ENCODE results near the gene MRPS30.
"Not testable (repeated sequence)": the region's sequence is repeated elsewhere in the genome, so short reads cannot be mapped to it uniquely, and the experiment has no call there.

The MRPS30 gene

DNA sequence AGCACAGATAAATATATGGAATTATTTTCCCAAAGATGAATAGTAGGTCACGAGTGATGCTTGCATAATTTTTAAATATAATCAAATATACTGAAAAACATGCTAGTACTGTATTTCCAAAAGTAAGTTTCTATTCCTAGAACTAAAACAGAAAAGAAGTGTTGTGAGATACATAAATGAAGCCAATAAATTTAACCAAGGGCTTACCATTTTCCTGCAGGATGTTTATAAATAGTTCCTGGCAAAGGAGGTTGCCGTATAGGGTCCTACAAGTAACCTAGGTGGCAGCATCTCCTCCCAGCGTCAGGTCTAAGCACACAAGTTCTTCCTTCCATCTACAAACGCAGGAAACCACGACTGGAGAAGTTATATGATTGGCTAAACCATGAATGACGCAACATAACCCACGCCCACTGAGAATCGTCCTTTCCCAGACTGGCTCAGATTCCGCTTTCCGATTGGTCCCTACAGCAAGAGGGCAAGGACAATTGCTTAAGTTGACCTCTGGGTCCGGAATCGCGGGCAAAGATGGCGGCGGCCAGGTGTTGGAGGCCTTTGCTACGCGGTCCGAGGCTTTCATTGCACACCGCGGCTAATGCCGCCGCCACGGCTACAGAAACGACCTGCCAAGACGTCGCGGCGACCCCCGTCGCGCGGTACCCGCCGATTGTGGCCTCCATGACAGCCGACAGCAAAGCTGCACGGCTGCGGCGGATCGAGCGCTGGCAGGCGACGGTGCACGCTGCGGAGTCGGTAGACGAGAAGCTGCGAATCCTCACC lies at the start of gene MRPS30:
Gene MRPS30 (plus strand): TSS at position 513 of the 780 bp plus-strand sequence. CDS start 16 bp downstream, at position 529.
- Histone ChIP-seq H3K27ac (ENCODE audit: low read length) (peak within 1 kb of the TSS; percentile 81), H3K4me1 (ENCODE audit: control insufficient read depth in 1 of 2, insufficient read depth in 2 of 2, low read length in 2 of 2) (peaks cover 0 to 26% of the 10 kb centered on the region in 2 donors), H3K27me3 (ENCODE audit: low read depth, low read length) (no peaks in the 10 kb centered on the region), H3K4me3 (ENCODE audit: low read depth in 1 of 2, low read length in 2 of 2) (peak within 1 kb of the TSS; percentile 94 to 98), H3K36me3 (ENCODE audit: control insufficient read depth in 1 of 2, insufficient read depth in 2 of 2, low read length in 2 of 2) (peaks cover 15 to 16% of the 10 kb centered on the region in 2 donors), H3K9me3 (ENCODE audit: control insufficient read depth in 1 of 2, low read length in 2 of 2) (no peaks in the 10 kb centered on the region)

GRCh38 chr5:44769200-44769876 lies 39.4 kb upstream of the MRPS30 start:
- Histone ChIP-seq H3K4me1 (ENCODE audit: control insufficient read depth in 1 of 2, insufficient read depth in 2 of 2, low read length in 2 of 2) (no peaks in the 10 kb centered on the region), H3K27me3 (ENCODE audit: low read depth, low read length) (no peaks in the 10 kb centered on the region), H3K36me3 (ENCODE audit: control insufficient read depth in 1 of 2, insufficient read depth in 2 of 2, low read length in 2 of 2) (no peaks in the 10 kb centered on the region), H3K27ac (ENCODE audit: low read length) (no peak overlapping the region), H3K4me3 (ENCODE audit: low read depth in 1 of 2, low read length in 2 of 2) (no peak overlapping the region), H3K9me3 (ENCODE audit: control insufficient read depth in 1 of 2, low read length in 2 of 2) (no peaks in the 10 kb centered on the region)

DNA sequence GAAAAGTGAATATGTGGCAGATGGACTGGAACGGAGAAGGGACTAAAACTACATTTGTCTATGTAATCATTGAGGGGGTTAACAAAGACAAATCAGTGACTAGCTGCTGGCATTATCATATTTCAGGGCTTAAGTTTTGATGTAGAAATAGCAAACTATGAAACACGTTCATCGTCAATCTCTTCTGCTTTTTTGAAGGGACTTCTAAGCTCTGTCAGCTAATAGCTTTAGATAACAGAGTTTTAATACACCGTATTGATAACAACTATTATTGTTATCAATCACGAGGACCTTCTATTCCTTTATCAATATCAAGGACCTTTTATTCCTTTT lies 38.9 kb upstream of the MRPS30 start:
- Histone ChIP-seq H3K4me1 (ENCODE audit: control insufficient read depth in 1 of 2, insufficient read depth in 2 of 2, low read length in 2 of 2) (no peaks in the 10 kb centered on the region), H3K27me3 (ENCODE audit: low read depth, low read length) (no peaks in the 10 kb centered on the region), H3K36me3 (ENCODE audit: control insufficient read depth in 1 of 2, insufficient read depth in 2 of 2, low read length in 2 of 2) (no peaks in the 10 kb centered on the region), H3K9me3 (ENCODE audit: control insufficient read depth in 1 of 2, low read length in 2 of 2) (no peaks in the 10 kb centered on the region), H3K4me3 (ENCODE audit: low read depth in 1 of 2, low read length in 2 of 2) (no peak overlapping the region), H3K27ac (ENCODE audit: low read length) (no peak overlapping the region)

DNA sequence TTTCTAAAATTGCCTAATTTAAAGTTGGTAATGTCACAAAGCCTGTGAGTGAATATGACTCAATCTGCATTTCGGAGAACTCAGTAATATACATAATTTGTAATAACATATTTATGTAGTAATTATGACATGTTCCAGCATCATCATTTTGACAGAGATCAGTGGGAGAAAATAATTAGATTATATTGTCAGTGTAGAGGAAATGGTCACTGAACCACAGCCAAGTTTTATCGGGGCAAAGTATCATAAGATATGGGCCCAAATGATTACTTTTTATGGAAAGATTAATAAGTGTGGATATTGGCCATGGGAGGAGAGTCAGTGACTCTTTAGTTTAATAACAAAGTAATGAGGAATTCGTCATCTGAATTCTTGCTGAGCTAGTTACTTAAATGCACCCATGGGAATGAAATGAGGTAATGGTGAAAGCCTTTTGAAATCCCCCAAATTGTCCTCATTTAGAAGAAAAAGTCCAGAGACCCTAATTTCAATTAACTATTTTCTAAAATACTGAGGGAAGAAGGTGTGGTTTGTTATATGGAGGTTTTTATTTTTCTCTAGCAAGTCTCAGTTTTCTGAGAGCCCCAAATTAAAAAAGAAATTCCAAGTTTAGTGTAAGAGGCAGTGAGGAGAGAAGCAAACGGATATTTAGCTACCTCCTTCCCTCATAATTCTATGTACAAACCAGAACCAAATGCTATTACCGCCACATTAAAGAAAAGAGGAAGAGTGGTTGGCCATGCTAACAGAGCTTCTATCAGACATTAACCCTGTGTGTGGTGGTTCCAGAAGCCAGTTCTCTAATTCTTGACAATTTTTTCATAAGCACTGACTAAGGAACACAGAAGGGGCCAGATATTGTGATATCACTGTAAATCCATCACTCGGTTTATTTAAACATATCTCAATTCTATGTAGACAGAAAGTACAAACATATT lies 37.7 kb upstream of the MRPS30 start:
- Histone ChIP-seq H3K4me1 (ENCODE audit: control insufficient read depth in 1 of 2, insufficient read depth in 2 of 2, low read length in 2 of 2) (no peaks in the 10 kb centered on the region), H3K9me3 (ENCODE audit: control insufficient read depth in 1 of 2, low read length in 2 of 2) (no peaks in the 10 kb centered on the region), H3K36me3 (ENCODE audit: control insufficient read depth in 1 of 2, insufficient read depth in 2 of 2, low read length in 2 of 2) (no peaks in the 10 kb centered on the region), H3K27me3 (ENCODE audit: low read depth, low read length) (no peaks in the 10 kb centered on the region), H3K4me3 (ENCODE audit: low read depth in 1 of 2, low read length in 2 of 2) (no peak overlapping the region), H3K27ac (ENCODE audit: low read length) (no peak overlapping the region)

GRCh38 chr5:44772397-44772796 lies 36.4 kb upstream of the MRPS30 start:
- not testable (repeated sequence) for H3K9me3 ChIP-seq (ENCODE audit: control insufficient read depth in 1 of 2, low read length in 2 of 2); H3K4me3 ChIP-seq (ENCODE audit: low read depth in 1 of 2, low read length in 2 of 2); H3K27ac ChIP-seq (ENCODE audit: low read length); H3K27me3 ChIP-seq (ENCODE audit: low read depth, low read length); H3K4me1 ChIP-seq (ENCODE audit: control insufficient read depth in 1 of 2, insufficient read depth in 2 of 2, low read length in 2 of 2); H3K36me3 ChIP-seq (ENCODE audit: control insufficient read depth in 1 of 2, insufficient read depth in 2 of 2, low read length in 2 of 2)

GRCh38 chr5:44774279-44774880 lies 34.4 kb upstream of the MRPS30 start:
- Histone ChIP-seq H3K27me3 (ENCODE audit: low read depth, low read length) (no peaks in the 10 kb centered on the region), H3K4me3 (ENCODE audit: low read depth in 1 of 2, low read length in 2 of 2) (no peak overlapping the region), H3K4me1 (ENCODE audit: control insufficient read depth in 1 of 2, insufficient read depth in 2 of 2, low read length in 2 of 2) (no peaks in the 10 kb centered on the region), H3K27ac (ENCODE audit: low read length) (no peak overlapping the region), H3K9me3 (ENCODE audit: control insufficient read depth in 1 of 2, low read length in 2 of 2) (no peaks in the 10 kb centered on the region), H3K36me3 (ENCODE audit: control insufficient read depth in 1 of 2, insufficient read depth in 2 of 2, low read length in 2 of 2) (no peaks in the 10 kb centered on the region)

GRCh38 chr5:44779167-44779566 lies 29.6 kb upstream of the MRPS30 start:
- Histone ChIP-seq H3K4me1 (ENCODE audit: control insufficient read depth in 1 of 2, insufficient read depth in 2 of 2, low read length in 2 of 2) (no peaks in the 10 kb centered on the region), H3K4me3 (ENCODE audit: low read depth in 1 of 2, low read length in 2 of 2) (no peak overlapping the region), H3K27me3 (ENCODE audit: low read depth, low read length) (no peaks in the 10 kb centered on the region), H3K9me3 (ENCODE audit: control insufficient read depth in 1 of 2, low read length in 2 of 2) (peaks cover 0 to 2% of the 10 kb centered on the region in 2 donors), H3K36me3 (ENCODE audit: control insufficient read depth in 1 of 2, insufficient read depth in 2 of 2, low read length in 2 of 2) (no peaks in the 10 kb centered on the region), H3K27ac (ENCODE audit: low read length) (no peak overlapping the region)

DNA sequence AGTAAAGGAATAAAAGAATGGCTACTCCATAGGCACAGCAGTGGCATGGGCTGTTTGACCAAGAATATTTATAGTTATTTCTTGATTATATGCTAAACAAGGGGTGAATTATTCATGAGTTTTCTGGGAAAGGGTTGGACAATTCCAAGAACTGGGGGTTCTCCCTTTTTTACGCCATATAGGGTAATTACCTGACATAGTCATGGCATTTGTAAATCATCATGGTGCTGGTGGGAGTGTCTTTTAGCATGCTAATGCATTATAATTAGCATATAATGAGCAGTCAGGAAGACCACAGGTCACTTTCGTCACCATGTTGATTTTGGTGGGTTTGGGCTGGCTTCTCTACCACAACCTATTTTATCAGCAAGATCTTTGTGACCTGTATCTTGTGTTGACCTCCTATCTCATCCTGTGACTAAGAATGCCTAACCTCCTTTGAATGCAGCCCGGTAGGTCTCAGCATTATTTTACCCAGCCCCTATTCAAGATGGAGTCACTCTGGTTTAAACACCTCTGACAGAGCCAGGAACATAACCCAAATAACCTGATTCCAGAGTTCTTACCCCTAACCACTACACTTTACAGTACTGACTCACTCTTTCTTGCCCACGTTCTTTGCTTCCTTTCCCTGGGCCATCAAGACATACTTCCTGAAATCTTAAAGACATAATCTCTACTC lies 25.0 kb upstream of the MRPS30 start:
- Histone ChIP-seq H3K36me3 (ENCODE audit: control insufficient read depth in 1 of 2, insufficient read depth in 2 of 2, low read length in 2 of 2) (no peaks in the 10 kb centered on the region), H3K4me1 (ENCODE audit: control insufficient read depth in 1 of 2, insufficient read depth in 2 of 2, low read length in 2 of 2) (no peaks in the 10 kb centered on the region), H3K27me3 (ENCODE audit: low read depth, low read length) (no peaks in the 10 kb centered on the region), H3K9me3 (ENCODE audit: control insufficient read depth in 1 of 2, low read length in 2 of 2) (peaks cover 0 to 2% of the 10 kb centered on the region in 2 donors), H3K4me3 (ENCODE audit: low read depth in 1 of 2, low read length in 2 of 2) (no peak overlapping the region), H3K27ac (ENCODE audit: low read length) (no peak overlapping the region)

- H3K27ac ChIP-seq (ENCODE audit: low read length) = no peak overlapping the region
- no peaks in the 10 kb centered on the region for H3K4me1 ChIP-seq (ENCODE audit: control insufficient read depth in 1 of 2, insufficient read depth in 2 of 2, low read length in 2 of 2)
- H3K9me3 ChIP-seq (ENCODE audit: control insufficient read depth in 1 of 2, low read length in 2 of 2) = peaks cover 0 to 2% of the 10 kb centered on the region in 2 donors
- H3K36me3 ChIP-seq (ENCODE audit: control insufficient read depth in 1 of 2, insufficient read depth in 2 of 2, low read length in 2 of 2) = no peaks in the 10 kb centered on the region
- no peaks in the 10 kb centered on the region for H3K27me3 ChIP-seq (ENCODE audit: low read depth, low read length)
- no peak overlapping the region for H3K4me3 ChIP-seq (ENCODE audit: low read depth in 1 of 2, low read length in 2 of 2)
Measured at GRCh38 chr5:44787731-44788130, 21.0 kb upstream of the MRPS30 start.

DNA sequence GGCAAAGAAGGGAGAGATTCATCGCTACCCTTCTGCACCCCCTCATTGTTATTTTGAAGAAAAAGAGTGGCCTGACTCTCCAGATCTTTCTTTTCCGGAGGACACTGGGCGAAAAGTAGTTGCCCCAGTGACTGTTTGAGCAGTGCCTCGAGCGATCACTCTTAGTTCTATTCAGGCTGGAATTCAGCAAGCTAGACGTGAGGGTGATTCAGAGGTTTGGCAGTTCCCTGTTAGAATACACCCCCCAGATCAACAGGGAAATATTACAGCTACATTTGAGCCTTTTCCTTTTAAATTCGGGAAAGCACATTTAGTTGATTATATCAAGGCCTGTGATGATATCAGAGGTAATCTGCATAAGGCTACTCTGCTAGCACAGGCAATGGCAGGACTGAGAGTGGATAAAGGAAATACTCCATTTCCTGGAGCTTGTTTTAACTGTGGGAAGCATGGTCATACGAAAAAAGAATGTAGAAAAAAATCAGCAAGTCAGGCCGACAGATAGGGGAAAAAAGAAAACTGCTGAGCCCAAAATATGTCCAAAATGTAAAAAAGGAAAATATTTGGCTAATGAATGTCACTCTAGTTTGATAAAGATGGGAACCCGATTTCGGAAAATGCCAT lies 19.3 kb upstream of the MRPS30 start:
- H3K27me3 ChIP-seq (ENCODE audit: low read depth, low read length); H3K27ac ChIP-seq (ENCODE audit: low read length); H3K4me1 ChIP-seq (ENCODE audit: control insufficient read depth in 1 of 2, insufficient read depth in 2 of 2, low read length in 2 of 2); H3K4me3 ChIP-seq (ENCODE audit: low read depth in 1 of 2, low read length in 2 of 2); H3K36me3 ChIP-seq (ENCODE audit: control insufficient read depth in 1 of 2, insufficient read depth in 2 of 2, low read length in 2 of 2): not testable (repeated sequence)
- H3K9me3 ChIP-seq (ENCODE audit: control insufficient read depth in 1 of 2, low read length in 2 of 2) = peaks cover 0 to 14% of the 10 kb centered on the region in 2 donors

Measured in muscle layer of duodenum (tissue), 2 donors.